Lower lobe of right lung (tissue), 2 donors: ENCODE measurements around the gene SPTB. TPM values are rescaled to one million over a fixed set of nuclear protein-coding genes. Genes with fewer than 3 reads are reported as not detected.

Experiments used
- ATAC-seq, 2 donors: fragments of 200-7000 bp; cut with Tn5 transposase; one replicate each; pipeline ENCODE4 v1.9.1; 2020 to 2022; ENCODE audit warnings: mild to moderate bottlenecking in 2 of 2, moderate library complexity in 2 of 2
- DNase-seq: peaks from one replicate; pipeline ENCODE4 v3.0.0-alpha.2; 2020
- H3K27ac ChIP-seq: fragments of 200-600 bp; one replicate; pipeline ENCODE4 v1.8.0; 2022
- H3K27me3 ChIP-seq: fragments of 200-600 bp; one replicate; pipeline ENCODE4 v1.8.0; 2022; ENCODE audit warnings: low read depth
- H3K36me3 ChIP-seq: fragments of 200-600 bp; one replicate; pipeline ENCODE4 v1.8.0; 2022; ENCODE audit warnings: mild to moderate bottlenecking
- H3K4me1 ChIP-seq: fragments of 200-600 bp; one replicate; pipeline ENCODE4 v1.8.0; 2022
- H3K4me3 ChIP-seq: fragments of 200-600 bp; one replicate; pipeline ENCODE4 v1.8.0; 2022; ENCODE audit warnings: mild to moderate bottlenecking
- H3K9me3 ChIP-seq: fragments of 200-600 bp; one replicate; pipeline ENCODE4 v1.8.0; 2022
- CTCF ChIP-seq: fragments of 200-600 bp; IDR thresholded peaks from one replicate; pipeline ENCODE4 v1.8.0; 2022; ENCODE audit warnings: antibody characterized with exemption, mild to moderate bottlenecking
- intact Hi-C: fragments of 100-400 bp; cut with DNase I; formaldehyde crosslinking; loops from one replicate; pipeline ENCODE4 v1.11.0; 2022
- total RNA-seq: library from RNA; stranded (reverse); fragmentation: NEBNext Ultra II Directional; extraction: Animal tissue kit (Norgen Biotek cat#: 25700); gene quantifications from one replicate; pipeline ENCODE4 v1.2.1, GENCODE V29; 2021
- donor health status: DM: no; HTN: yes; CAD: no; lungs with severe emphysema.

Gene SPTB
- total RNA-seq, 1 donor from 2014 or later = 2.5 TPM

GRCh38 chr14:64841772-64842750 lies 37.6 kb downstream of the SPTB start:
- TF ChIP-seq CTCF = no peak
- Histone ChIP-seq H3K36me3 (no peaks in the 10 kb centered on the region), H3K27ac (no peak overlapping the region), H3K9me3 (no peaks in the 10 kb centered on the region), H3K4me1 (no peaks in the 10 kb centered on the region), H3K4me3 (no peak overlapping the region), H3K27me3 (peaks cover 17% of the 10 kb centered on the region)
- ATAC-seq (peak; percentile 59 to 67), DNase-seq (no peak)
- intact Hi-C loops = no loop called here

- DNase-seq = no peak
- H3K4me1 ChIP-seq = no peaks in the 10 kb centered on the region
- intact Hi-C loops = no loop called here
- peak; percentile 38 to 54 for ATAC-seq
- no peak overlapping the region for H3K27ac ChIP-seq
- no peak for TF ChIP-seq CTCF
- no peaks in the 10 kb centered on the region for H3K36me3 ChIP-seq
- H3K27me3 ChIP-seq = peaks cover 17% of the 10 kb centered on the region
- H3K9me3 ChIP-seq = no peaks in the 10 kb centered on the region
- H3K4me3 ChIP-seq = no peak overlapping the region
These were observed 38.5 kb downstream of the SPTB start for GRCh38 chr14:64841121-64841651.

GRCh38 chr14:64838656-64839055 lies 41.1 kb downstream of the SPTB start:
- no peaks in the 10 kb centered on the region for H3K36me3 ChIP-seq
- no peak for TF ChIP-seq CTCF
- ATAC-seq (no peak), DNase-seq (no peak)
- no peaks in the 10 kb centered on the region for H3K4me1 ChIP-seq
- no peaks in the 10 kb centered on the region for H3K9me3 ChIP-seq
- H3K4me3 ChIP-seq = no peak overlapping the region
- no peak overlapping the region for H3K27ac ChIP-seq
- intact Hi-C loops = no loop called here
- H3K27me3 ChIP-seq = peaks cover 11% of the 10 kb centered on the region

- peaks cover 7% of the 10 kb centered on the region for H3K27me3 ChIP-seq
- ATAC-seq = no peak
- no peak overlapping the region for H3K27ac ChIP-seq
- H3K9me3 ChIP-seq = no peaks in the 10 kb centered on the region
- H3K36me3 ChIP-seq = no peaks in the 10 kb centered on the region
- no peak overlapping the region for H3K4me3 ChIP-seq
- H3K4me1 ChIP-seq = no peaks in the 10 kb centered on the region
- TF ChIP-seq CTCF = no peak
- no peak for DNase-seq
- intact Hi-C loops = no loop called here
These were observed 44.3 kb downstream of the SPTB start for GRCh38 chr14:64835431-64835830.

- intact Hi-C loops = no loop called here
- H3K27ac ChIP-seq = no peak overlapping the region
- H3K27me3 ChIP-seq = peaks cover 7% of the 10 kb centered on the region
- TF ChIP-seq CTCF = no peak
- no peaks in the 10 kb centered on the region for H3K36me3 ChIP-seq
- DNase-seq = no peak
- ATAC-seq = no peak
- H3K9me3 ChIP-seq = no peaks in the 10 kb centered on the region
- no peak overlapping the region for H3K4me3 ChIP-seq
- H3K4me1 ChIP-seq = no peaks in the 10 kb centered on the region
These were observed 44.7 kb downstream of the SPTB start for GRCh38 chr14:64834965-64835364.
